Natural killer cell (primary cell): ENCODE data around the gene SPATC1L. TPM values are rescaled to one million over a fixed set of nuclear protein-coding genes. Genes with fewer than 3 reads are reported as not detected.

Experiments used
- ATAC-seq, 3 donors: fragments of 150-1000 bp in 2 of 3; fragments of 200-7000 bp in 1 of 3; cut with Tn5 transposase; 1 replicate in 1 of 3; 2 replicates in 2 of 3; pipeline ENCODE4 v1.10.0; 2021; ENCODE audit warnings: mild to moderate bottlenecking in 2 of 3, moderate library complexity in 2 of 3
- DNase-seq, 2 donors: peaks; one replicate each; pipeline versions ENCODE4 v3.0.0 to v3.0.0-alpha.2; 2013 to 2021; ENCODE audit warnings: mixed read lengths in 1 of 2
- H3K27ac ChIP-seq: one replicate; pipeline ENCODE4 v1.5.1; 2013; ENCODE audit warnings: mild to moderate bottlenecking, low read length
- H3K27me3 ChIP-seq: one replicate; pipeline ENCODE4 v1.6.1; 2013; ENCODE audit warnings: low read length; ENCODE audit not compliant: control insufficient read depth, insufficient read depth
- H3K36me3 ChIP-seq: one replicate; pipeline ENCODE4 v1.6.1; 2013; ENCODE audit warnings: low read length; ENCODE audit not compliant: control insufficient read depth, insufficient read depth
- H3K4me1 ChIP-seq: one replicate; pipeline ENCODE4 v1.6.1; 2013; ENCODE audit warnings: low read length; ENCODE audit not compliant: control insufficient read depth, insufficient read depth
- H3K4me3 ChIP-seq: one replicate; pipeline ENCODE4 v1.5.1; 2013; ENCODE audit warnings: low read length
- H3K9me3 ChIP-seq: one replicate; pipeline ENCODE4 v1.6.1; 2013; ENCODE audit warnings: low read length; ENCODE audit not compliant: control insufficient read depth, insufficient read depth
- H3K27ac Mint-ChIP-seq, 2 donors: one replicate each; pipeline ENCODE4 v1.8.0; 2022; ENCODE audit warnings: mild to moderate bottlenecking in 2 of 2, mixed read lengths in 2 of 2, moderate library complexity in 1 of 2
- H3K27me3 Mint-ChIP-seq, 2 donors: one replicate each; pipeline ENCODE4 v1.8.0; 2022; ENCODE audit warnings: low read depth in 2 of 2, mixed read lengths in 2 of 2
- H3K36me3 Mint-ChIP-seq: one replicate; pipeline ENCODE4 v1.8.0; 2022; ENCODE audit warnings: mixed read lengths
- H3K4me1 Mint-ChIP-seq, 2 donors: one replicate each; pipeline ENCODE4 v1.8.0; 2022; ENCODE audit warnings: mixed read lengths in 2 of 2
- H3K4me3 Mint-ChIP-seq: one replicate; pipeline ENCODE4 v1.8.0; 2022; ENCODE audit warnings: mild to moderate bottlenecking, moderate library complexity, mixed read lengths
- H3K9me3 Mint-ChIP-seq, 2 donors: one replicate each; pipeline ENCODE4 v1.8.0; 2022; ENCODE audit warnings: mixed read lengths in 2 of 2
- CTCF ChIP-seq: fragments of 200-600 bp; IDR thresholded peaks from one replicate; pipeline ENCODE4 v1.8.0; 2022; ENCODE audit warnings: antibody characterized with exemption
- WGBS: methylation state at CpG from one replicate; pipeline ENCODE4 v1.1.7; 2013; ENCODE audit warnings: missing lambda C conversion rate; ENCODE audit not compliant: insufficient coverage; 5-methylcytosine and 5-hydroxymethylcytosine counted together
- intact Hi-C: fragments of 100-400 bp; cut with micrococcal nuclease; formaldehyde crosslinking; loops from one replicate; pipeline ENCODE4 v1.14.2; 2022
- total RNA-seq, 4 donors: library from RNA; stranded (reverse); fragments of 120-200 nt in 1 of 4; gene quantifications; one replicate each; pipeline versions ENCODE4 v1.2.3 to v1.2.4, GENCODE V29; 2013 to 2022

The SPATC1L gene
- total RNA-seq, 3 donors from 2014 or later (not counting 1 experiment from before 2014, with no cell fraction given), result 0.18 to 4.0 (median 2.7) TPM

DNA sequence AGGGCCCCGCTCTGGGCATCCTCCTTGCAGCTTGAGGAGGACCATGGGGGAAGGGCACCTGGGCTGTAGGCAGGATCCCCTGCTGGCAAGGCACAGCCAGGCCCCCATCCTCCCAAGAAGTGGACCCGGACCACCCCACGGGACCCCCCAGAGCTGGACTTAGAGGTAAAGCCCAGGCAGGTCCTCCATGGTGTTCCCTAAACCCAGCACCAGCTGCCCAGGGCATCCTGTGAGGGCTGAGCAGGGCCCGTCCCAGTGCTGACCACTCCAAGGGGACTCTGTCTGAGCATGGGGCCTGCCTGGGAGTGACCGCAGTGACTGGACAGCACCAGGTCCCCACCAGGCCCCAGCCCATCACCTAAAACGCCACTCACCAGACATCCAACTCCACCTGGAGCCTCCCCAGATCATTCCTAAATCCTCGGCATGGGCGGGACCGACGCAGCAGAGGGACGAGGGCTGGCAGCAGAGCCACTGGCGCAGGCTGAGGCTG is 65.1 kb downstream of the SPATC1L start:
- Histone ChIP-seq H3K36me3 (no peaks in the 10 kb centered on the region), H3K9me3 (peaks cover 4% of the 10 kb centered on the region), H3K4me1 (no peaks in the 10 kb centered on the region), H3K27me3 (no peaks in the 10 kb centered on the region), H3K27ac (no peak overlapping the region), H3K4me3 (no peak overlapping the region)
- H3K36me3 Mint-ChIP-seq, result no peaks in the 10 kb centered on the region
- no peaks in the 10 kb centered on the region for H3K27me3 Mint-ChIP-seq
- H3K4me1 Mint-ChIP-seq, result no peaks in the 10 kb centered on the region
- no peak for TF ChIP-seq CTCF
- ATAC-seq (no peak), DNase-seq (peak in 1 of 2 donors; percentile 11)
- intact Hi-C loops, result no loop called here
- H3K9me3 Mint-ChIP-seq, result no peaks in the 10 kb centered on the region
- 91% methylated on average over 12 of the region's 12 CpGs for WGBS
- H3K27ac Mint-ChIP-seq, result no peak overlapping the region
- H3K4me3 Mint-ChIP-seq, result no peak overlapping the region

- no peaks in the 10 kb centered on the region for H3K4me1 Mint-ChIP-seq
Measured at GRCh38 chr21:46118316-46119143, 65.7 kb downstream of the SPATC1L start.

DNA sequence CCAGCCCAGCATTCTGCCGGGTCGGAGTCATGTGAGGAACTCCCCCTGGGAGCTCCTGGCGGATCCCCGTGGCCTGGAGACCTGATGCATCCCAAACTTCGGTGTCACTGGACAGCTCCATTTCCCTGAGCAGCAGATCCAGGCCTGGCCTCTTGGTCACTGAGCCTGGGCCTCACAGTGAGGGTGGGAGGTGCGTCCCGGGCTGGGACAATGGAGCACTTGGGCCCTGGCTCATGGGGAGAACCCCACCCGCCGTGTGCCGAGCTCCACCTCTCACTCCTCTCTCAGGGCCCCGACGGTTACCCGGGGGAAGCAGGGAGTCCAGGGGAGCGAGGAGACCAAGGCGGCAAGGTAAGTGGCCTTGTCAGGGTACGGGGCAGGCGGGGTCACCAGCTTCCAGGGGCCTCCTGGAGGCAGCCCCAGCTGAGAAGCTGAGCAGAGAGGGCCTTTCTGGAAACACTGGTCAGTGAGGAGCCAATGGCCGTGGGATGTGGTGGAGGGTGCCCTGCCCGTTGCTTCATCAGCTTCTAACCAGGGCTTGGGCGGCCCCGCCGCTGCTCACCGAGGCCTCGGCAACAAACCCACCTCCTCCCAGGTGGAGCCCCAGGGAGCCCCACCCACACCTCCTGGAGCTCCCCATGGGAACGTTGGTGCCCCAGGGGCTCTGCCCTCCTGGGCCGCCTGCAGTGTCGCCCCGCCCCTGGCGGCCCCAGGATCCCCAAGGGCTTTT is 66.5 kb downstream of the SPATC1L start:
- H3K27ac ChIP-seq, result no peak overlapping the region
- no peaks in the 10 kb centered on the region for H3K36me3 Mint-ChIP-seq
- ATAC-seq, result no peak
- no peaks in the 10 kb centered on the region for H3K27me3 Mint-ChIP-seq
- no peaks in the 10 kb centered on the region for H3K9me3 Mint-ChIP-seq
- intact Hi-C loops, result no loop called here
- no peaks in the 10 kb centered on the region for H3K4me1 ChIP-seq
- H3K27ac Mint-ChIP-seq, result no peak overlapping the region
- TF ChIP-seq CTCF, result no peak
- H3K9me3 ChIP-seq, result peaks cover 4% of the 10 kb centered on the region
- no peaks in the 10 kb centered on the region for H3K4me1 Mint-ChIP-seq
- 82% methylated on average over 28 of the region's 29 CpGs for WGBS
- DNase-seq, result peak in 1 of 2 donors; percentile 14
- H3K4me3 Mint-ChIP-seq, result no peak overlapping the region
- H3K27me3 ChIP-seq, result no peaks in the 10 kb centered on the region
- no peak overlapping the region for H3K4me3 ChIP-seq
- H3K36me3 ChIP-seq, result no peaks in the 10 kb centered on the region

More at GRCh38 chr21:46118316-46119143, 65.7 kb downstream of the SPATC1L start:
- Histone ChIP-seq H3K27ac (no peak overlapping the region), H3K27me3 (no peaks in the 10 kb centered on the region), H3K9me3 (peaks cover 4% of the 10 kb centered on the region), H3K4me3 (no peak overlapping the region), H3K4me1 (no peaks in the 10 kb centered on the region), H3K36me3 (no peaks in the 10 kb centered on the region)
- Mint-ChIP-seq H3K27ac (no peak overlapping the region), H3K4me3 (no peak overlapping the region), H3K27me3 (no peaks in the 10 kb centered on the region), H3K9me3 (no peaks in the 10 kb centered on the region), H3K36me3 (no peaks in the 10 kb centered on the region)
- no peak for ATAC-seq
- intact Hi-C loops, result no loop called here
- DNase-seq, result peak in 1 of 2 donors; percentile 14
- no peak for TF ChIP-seq CTCF
- WGBS, result 91% methylated on average over 27 of the region's 27 CpGs
